ENCODE data around the gene ERRFI1.

ERRFI1 gene

DNA sequence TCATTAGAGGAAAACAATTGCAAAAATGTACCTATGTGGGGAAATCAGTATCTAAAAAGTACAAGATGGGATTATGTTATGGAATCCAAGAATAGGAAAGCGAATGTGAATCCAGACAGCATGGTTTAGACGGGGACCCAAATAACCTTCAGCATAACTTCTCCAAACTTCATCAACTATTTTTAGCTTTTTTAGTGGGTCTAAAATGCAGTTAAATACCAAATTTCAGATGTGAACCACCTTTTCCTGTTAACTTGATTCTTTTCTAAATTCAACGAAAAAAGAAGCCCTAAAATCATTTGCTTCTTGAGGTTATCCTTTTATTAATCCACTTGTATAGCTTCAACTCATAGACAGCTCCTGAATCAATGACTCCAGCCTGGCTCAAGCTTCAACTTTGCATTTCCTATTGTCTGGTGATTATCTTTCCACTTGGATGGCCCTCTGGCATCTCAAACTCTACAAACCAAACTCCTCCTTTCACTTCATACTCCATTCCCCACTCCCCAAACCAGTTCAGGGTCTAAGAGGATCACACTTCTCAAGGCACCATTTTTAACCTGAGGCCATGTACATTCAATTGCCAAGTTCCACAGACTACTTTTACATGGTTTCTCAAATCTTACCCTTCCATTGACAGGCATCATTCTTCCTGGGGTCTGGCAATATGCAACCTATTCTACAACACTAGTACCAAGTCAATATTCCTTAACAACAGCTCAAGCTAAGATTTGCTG lies 7.4 kb downstream of the ERRFI1 start:
- TF ChIP-seq, protein P1, sequence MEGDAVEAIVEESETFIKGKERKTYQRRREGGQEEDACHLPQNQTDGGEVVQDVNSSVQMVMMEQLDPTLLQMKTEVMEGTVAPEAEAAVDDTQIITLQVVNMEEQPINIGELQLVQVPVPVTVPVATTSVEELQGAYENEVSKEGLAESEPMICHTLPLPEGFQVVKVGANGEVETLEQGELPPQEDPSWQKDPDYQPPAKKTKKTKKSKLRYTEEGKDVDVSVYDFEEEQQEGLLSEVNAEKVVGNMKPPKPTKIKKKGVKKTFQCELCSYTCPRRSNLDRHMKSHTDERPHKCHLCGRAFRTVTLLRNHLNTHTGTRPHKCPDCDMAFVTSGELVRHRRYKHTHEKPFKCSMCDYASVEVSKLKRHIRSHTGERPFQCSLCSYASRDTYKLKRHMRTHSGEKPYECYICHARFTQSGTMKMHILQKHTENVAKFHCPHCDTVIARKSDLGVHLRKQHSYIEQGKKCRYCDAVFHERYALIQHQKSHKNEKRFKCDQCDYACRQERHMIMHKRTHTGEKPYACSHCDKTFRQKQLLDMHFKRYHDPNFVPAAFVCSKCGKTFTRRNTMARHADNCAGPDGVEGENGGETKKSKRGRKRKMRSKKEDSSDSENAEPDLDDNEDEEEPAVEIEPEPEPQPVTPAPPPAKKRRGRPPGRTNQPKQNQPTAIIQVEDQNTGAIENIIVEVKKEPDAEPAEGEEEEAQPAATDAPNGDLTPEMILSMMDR (IDR thresholded peaks at IDR 0.05; ENCODE audit: insufficient read depth, missing control alignments) = no peak
- DNase-seq (ENCODE audit: insufficient read length, low spot score) (no peak), FAIRE-seq (no peak)

DNA sequence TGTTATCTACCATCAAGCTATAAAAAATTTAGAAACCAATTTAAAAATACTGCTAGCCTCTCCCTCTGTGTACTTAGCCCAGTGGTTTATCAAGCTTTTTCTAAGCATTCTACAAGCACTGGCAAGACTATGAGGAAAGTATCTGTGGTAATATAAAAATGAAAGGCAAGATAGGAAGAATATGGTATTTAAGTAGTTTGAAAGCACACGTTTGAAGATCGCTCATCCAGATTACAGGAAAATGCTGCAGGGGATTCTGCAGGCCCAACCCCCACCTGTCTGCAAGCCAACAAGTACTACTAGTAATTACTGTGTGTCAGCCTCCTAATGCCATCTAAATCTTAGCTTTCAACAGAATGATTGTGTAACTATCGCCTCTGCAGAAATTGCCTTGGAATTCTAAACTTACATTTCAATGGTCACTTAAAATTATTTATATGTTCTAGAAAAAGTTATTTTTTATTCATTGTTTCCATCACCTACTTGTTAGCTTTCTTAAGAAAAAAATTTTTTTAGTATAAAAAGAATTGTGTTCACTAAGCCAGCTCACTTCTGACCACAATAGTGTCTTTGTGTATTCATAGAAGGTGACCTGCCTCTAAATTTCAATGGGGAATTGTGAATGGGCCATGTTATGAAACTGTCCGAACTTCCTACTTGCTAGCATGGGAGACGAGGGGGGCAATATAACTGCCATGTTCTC lies 8.5 kb downstream of the ERRFI1 start:
- FAIRE-seq = no peak
- TF ChIP-seq, protein P1 (IDR thresholded peaks at IDR 0.05; ENCODE audit: insufficient read depth, missing control alignments) = no peak
- DNase-seq (ENCODE audit: insufficient read length, low spot score) = no peak

DNA sequence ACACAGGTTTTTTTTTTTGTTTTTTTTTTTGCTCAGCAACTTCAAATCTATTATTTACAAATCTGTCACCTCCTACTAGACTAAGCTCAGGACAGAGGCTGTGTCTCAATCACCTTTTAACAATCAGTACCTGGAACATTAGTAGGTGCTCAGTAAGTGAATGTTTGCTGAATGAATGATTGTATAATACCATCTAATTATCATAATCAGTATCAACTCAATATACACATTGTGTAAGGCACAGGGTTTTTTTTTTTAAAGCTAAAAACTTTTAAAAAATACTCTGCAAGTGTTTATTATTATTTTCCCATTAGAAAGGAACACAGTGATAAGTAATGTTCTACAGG lies 9.2 kb downstream of the ERRFI1 start:
- DNase-seq (ENCODE audit: insufficient read length, low spot score) (no peak), FAIRE-seq (no peak)
- TF ChIP-seq, protein P1 (IDR thresholded peaks at IDR 0.05; ENCODE audit: insufficient read depth, missing control alignments) = no peak

DNA sequence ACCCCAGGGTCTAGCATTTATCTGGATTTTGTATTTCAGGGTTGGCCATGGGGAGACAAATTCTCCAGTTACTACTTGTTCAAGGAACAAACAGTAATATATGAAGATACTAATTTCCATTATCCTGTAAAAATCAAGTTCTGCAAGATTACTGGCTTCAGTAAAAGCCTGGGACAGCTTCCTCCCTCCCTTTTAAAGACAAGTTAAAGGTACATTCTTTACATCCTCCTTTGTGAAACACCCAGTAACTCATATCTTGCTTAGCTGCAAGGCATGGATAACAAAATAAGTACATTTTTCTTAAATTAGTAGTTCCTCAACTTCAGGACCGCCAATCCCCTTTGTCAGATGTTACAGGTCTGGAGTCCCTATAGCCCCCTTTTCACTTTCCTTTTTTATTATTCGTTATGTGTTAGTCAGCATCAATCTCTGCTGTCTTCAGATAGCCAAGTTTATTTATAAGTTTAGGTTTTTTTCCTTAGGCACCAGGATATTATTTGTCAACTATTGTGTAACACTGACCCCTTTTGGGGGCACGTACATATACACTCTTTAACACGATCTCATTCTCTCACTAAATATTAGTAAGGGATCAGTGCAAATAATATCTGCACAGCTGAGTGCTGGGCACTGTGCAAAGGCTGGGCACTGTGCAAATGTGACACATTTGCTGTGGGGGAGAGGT lies 9.8 kb downstream of the ERRFI1 start:
- TF ChIP-seq, protein P1 (IDR thresholded peaks at IDR 0.05; ENCODE audit: insufficient read depth, missing control alignments) = peak; percentile 4
- DNase-seq (ENCODE audit: insufficient read length, low spot score) (no peak), FAIRE-seq (no peak)

DNA sequence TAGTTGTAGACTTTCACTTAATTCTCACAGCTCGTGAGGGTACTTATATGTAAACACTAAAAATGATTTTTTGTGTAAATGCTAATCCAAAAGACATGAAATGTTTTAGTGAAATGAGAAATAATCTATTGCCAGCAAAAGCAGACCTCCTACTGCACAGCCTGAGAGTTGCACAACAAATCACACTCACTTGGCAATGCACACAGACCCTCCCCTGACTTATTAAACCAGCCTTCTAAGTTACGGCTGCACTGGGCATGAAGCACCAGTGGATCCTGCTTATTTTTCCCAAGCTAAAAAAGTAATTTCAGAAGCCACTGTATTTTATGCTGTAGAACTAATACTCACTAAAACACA lies 10.3 kb downstream of the ERRFI1 start:
- FAIRE-seq = no peak
- no peak for DNase-seq (ENCODE audit: insufficient read length, low spot score)
- TF ChIP-seq, protein P1 (IDR thresholded peaks at IDR 0.05; ENCODE audit: insufficient read depth, missing control alignments) = no peak

DNA sequence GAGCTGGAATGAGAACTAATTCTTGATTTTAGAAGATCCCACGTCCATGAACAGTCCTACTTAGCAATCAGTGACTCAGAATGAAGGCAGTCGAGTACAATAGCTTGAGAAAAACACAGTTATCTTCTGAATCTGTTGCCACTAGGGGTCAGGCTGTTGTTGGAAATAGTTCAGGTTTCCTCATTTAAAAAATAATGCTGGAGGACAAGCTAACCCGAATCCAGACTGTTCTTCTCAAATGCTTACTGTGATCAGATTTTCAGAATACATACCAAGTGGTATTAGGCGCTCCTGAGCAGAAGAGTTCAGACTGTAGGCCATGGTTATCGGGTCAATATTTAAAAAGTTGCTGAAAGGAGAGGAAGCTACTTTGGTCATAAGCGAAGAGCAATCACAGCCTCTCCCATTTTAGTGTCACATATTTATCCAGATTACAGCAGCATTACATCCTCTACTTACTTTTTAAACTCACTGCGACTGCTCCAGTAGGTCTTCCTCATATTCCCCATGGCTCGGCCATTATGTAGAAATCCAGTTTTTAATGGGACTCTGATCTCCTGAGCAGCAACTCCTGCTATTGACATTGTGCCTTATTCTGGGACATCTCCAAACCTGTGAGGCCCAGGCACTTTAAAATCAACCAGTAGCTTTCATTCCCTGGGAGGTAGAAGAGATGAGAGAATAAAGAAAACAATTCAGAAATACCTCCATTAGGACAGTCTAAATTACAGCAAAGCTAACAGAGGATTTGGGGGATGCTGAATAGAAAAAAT lies 10.9 kb downstream of the ERRFI1 start:
- FAIRE-seq = no peak
- no peak for DNase-seq (ENCODE audit: insufficient read length, low spot score)
- TF ChIP-seq, protein P1 (IDR thresholded peaks at IDR 0.05; ENCODE audit: insufficient read depth, missing control alignments) = peak; percentile 71
